Germinal center (tissue), 1 donor: ENCODE results near the gene CENPX.
"Not testable (repeated sequence)": the region's sequence is repeated elsewhere in the genome, so short reads cannot be mapped to it uniquely, and the experiment has no call there.

Experiments
- DNase-seq: peaks from one replicate; pipeline ENCODE4 v3.0.0; 2012; ENCODE audit warnings: mixed read lengths, low spot score

CENPX gene

GRCh38 chr17:81998691-81999438 lies 23.8 kb downstream of the CENPX start:
- no peak for DNase-seq

GRCh38 chr17:81998212-81998611 lies 24.5 kb downstream of the CENPX start:
- no peak for DNase-seq

GRCh38 chr17:81996757-81997441 lies 25.8 kb downstream of the CENPX start:
- DNase-seq = no peak

- no peak for DNase-seq
Observed at GRCh38 chr17:81996232-81996756, 26.4 kb downstream of the CENPX start.

GRCh38 chr17:81995463-81996231 lies 27.0 kb downstream of the CENPX start:
- no peak for DNase-seq

- DNase-seq = no peak
Observed at GRCh38 chr17:81994593-81995462, 27.9 kb downstream of the CENPX start.

GRCh38 chr17:81993729-81994592 lies 28.7 kb downstream of the CENPX start:
- DNase-seq = no peak

GRCh38 chr17:81992306-81993102 lies 30.2 kb downstream of the CENPX start:
- no peak for DNase-seq

- no peak for DNase-seq
Observed at GRCh38 chr17:81991684-81992305, 30.9 kb downstream of the CENPX start.

- no peak for DNase-seq
Observed at GRCh38 chr17:81990836-81991683, 31.6 kb downstream of the CENPX start.

GRCh38 chr17:81987161-81987770 lies 35.4 kb downstream of the CENPX start:
- no peak for DNase-seq

GRCh38 chr17:81986606-81987005 lies 36.1 kb downstream of the CENPX start:
- no peak for DNase-seq

- DNase-seq = no peak
Observed at GRCh38 chr17:81984773-81985410, 37.8 kb downstream of the CENPX start.

- DNase-seq = no peak
Observed at GRCh38 chr17:81983639-81984373, 38.9 kb downstream of the CENPX start.

GRCh38 chr17:81983011-81983638 lies 39.6 kb downstream of the CENPX start:
- DNase-seq = no peak

GRCh38 chr17:81981511-81981910 lies 41.2 kb downstream of the CENPX start:
- not testable (repeated sequence) for DNase-seq
